Esophagus muscularis mucosa (tissue), 4 donors: Measurements from ENCODE around the gene TRPM3. TPM values are rescaled to one million over a fixed set of nuclear protein-coding genes. Genes with fewer than 3 reads are reported as not detected.

ENCODE experiments used
- DNase-seq: peaks from one replicate; pipeline ENCODE4 v3.0.0-alpha.2; 2017; ENCODE audit errors: extremely low spot score
- H3K27ac ChIP-seq, 4 donors: fragments of 200-600 bp; sonication (generic); replicated peaks in 1 of 4; 1 replicate in 3 of 4; 2 replicates in 1 of 4; pipeline ENCODE4 v1.5.1; 2016 to 2019; ENCODE audit warnings: mild to moderate bottlenecking in 1 of 4
- H3K27me3 ChIP-seq, 4 donors: fragments of 200-600 bp; sonication (generic); one replicate each; pipeline versions ENCODE4 v1.5.1 to v1.6.0; 2016 to 2019
- H3K36me3 ChIP-seq, 4 donors: fragments of 200-600 bp; sonication (generic); one replicate each; pipeline ENCODE4 v1.5.1; 2016 to 2019
- H3K4me1 ChIP-seq, 4 donors: fragments of 200-600 bp; sonication (generic); one replicate each; pipeline ENCODE4 v1.5.1; 2016 to 2019
- H3K4me3 ChIP-seq, 4 donors: fragments of 200-600 bp; sonication (generic); 1 replicate in 2 of 4; 2 replicates in 2 of 4; pipeline ENCODE4 v1.5.1; 2016 to 2019; ENCODE audit warnings: mild to moderate bottlenecking in 4 of 4, moderate library complexity in 1 of 4
- H3K9me3 ChIP-seq, 4 donors: fragments of 200-600 bp; sonication (generic); 1 replicate in 3 of 4; 2 replicates in 1 of 4; pipeline ENCODE4 v1.5.1; 2016 to 2019
- EP300 ChIP-seq: sonication (generic); formaldehyde crosslinking; IDR thresholded peaks from one replicate; pipeline ENCODE4 v1.6.1; 2017; ENCODE audit warnings: antibody characterized with exemption
- POLR2A ChIP-seq: fragments of 450-650 bp; IDR thresholded peaks from one replicate; pipeline ENCODE4 v1.6.1; 2017; ENCODE audit warnings: antibody characterized with exemption, moderate library complexity, mild to moderate bottlenecking, low read depth
- POLR2AphosphoS5 ChIP-seq, 2 donors: sonication (generic); formaldehyde crosslinking; IDR thresholded peaks; one replicate each; pipeline ENCODE4 v1.6.1; 2017; ENCODE audit warnings: antibody characterized with exemption in 2 of 2
- WGBS: methylation state at CpG from one replicate; pipeline ENCODE4 v1.1.5; 2018; 5-methylcytosine and 5-hydroxymethylcytosine counted together
- intact Hi-C: fragments of 100-400 bp; cut with DNase I; formaldehyde crosslinking; loops from one replicate; pipeline ENCODE4 v1.15.1; 2023
- total RNA-seq, 4 donors: library from RNA; depleted of rRNA; stranded (reverse); fragments of >200 nt; gene quantifications; one replicate each; pipeline versions ENCODE4 v1.1.0 to v1.2.1, GENCODE V29; 2016
- TF ChIP-seq, protein P1 (sequence below), 3 experiments: fragments of 200-600 bp in 2 of 3; fragments of 450-650 bp in 1 of 3; sonication (generic) in 2 of 3; IDR thresholded peaks; one replicate each; pipeline ENCODE4 v1.5.1; 2017 to 2019; ENCODE audit warnings: antibody characterized with exemption in 3 of 3, mild to moderate bottlenecking in 2 of 3, moderate library complexity in 1 of 3

Gene TRPM3
- total RNA-seq, 4 donors from 2014 or later = 0.13 to 0.17 TPM; not detected in 2

DNA sequence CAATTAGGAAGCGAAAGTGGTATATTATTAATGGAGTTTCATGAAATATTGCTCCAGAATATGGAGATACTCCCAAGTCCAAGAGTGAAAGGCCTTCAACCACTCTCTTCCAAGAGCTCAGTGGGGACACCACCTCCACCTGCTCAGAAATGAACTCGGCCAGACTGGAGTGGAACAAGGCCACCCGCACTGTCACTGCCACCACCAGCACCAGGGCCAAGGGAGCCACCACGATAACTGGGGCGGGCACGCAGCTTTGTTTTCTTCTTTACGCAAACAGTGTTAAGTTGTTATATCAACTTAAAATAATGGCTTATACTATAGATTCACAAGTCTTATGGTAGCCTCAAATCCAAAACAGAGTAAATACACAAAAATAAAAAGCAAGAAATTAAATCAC is 204.1 kb downstream of the TRPM3 start:
- Histone ChIP-seq H3K36me3 (no peaks in the 10 kb centered on the region), H3K27me3 (no peaks in the 10 kb centered on the region), H3K27ac (no peak overlapping the region), H3K9me3 (no peaks in the 10 kb centered on the region), H3K4me1 (no peaks in the 10 kb centered on the region), H3K4me3 (no peak overlapping the region)
- intact Hi-C loops = no loop called here
- WGBS = 98% methylated on average over 7 of the region's 7 CpGs
- DNase-seq = no peak
- TF ChIP-seq, protein P1, sequence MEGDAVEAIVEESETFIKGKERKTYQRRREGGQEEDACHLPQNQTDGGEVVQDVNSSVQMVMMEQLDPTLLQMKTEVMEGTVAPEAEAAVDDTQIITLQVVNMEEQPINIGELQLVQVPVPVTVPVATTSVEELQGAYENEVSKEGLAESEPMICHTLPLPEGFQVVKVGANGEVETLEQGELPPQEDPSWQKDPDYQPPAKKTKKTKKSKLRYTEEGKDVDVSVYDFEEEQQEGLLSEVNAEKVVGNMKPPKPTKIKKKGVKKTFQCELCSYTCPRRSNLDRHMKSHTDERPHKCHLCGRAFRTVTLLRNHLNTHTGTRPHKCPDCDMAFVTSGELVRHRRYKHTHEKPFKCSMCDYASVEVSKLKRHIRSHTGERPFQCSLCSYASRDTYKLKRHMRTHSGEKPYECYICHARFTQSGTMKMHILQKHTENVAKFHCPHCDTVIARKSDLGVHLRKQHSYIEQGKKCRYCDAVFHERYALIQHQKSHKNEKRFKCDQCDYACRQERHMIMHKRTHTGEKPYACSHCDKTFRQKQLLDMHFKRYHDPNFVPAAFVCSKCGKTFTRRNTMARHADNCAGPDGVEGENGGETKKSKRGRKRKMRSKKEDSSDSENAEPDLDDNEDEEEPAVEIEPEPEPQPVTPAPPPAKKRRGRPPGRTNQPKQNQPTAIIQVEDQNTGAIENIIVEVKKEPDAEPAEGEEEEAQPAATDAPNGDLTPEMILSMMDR (IDR thresholded peaks at IDR 0.05) = no peak
- no peak for TF ChIP-seq POLR2A
- no peak for TF ChIP-seq POLR2AphosphoS5 (IDR thresholded peaks at IDR 0.05)
- TF ChIP-seq EP300 = no peak

DNA sequence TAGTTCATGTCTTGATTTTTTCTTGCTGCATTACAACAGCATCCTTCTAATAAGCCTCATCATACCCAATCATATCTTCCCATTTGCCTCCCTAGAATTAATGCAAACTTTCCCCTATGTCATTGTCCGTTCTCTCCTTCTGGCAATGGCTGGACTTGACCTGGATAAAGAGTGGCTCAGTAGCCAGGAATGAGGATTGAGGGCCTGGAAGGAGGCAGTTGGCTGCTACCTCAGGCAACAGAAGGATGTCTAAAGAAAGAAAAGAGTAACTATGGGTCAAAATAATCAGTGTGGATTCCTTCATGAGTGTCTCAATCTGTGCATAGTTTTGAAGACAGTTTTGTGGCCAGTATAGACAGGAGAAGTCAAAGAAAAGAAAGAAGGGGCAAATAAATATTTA is 209.6 kb downstream of the TRPM3 start:
- no peak overlapping the region for H3K27ac ChIP-seq
- no peaks in the 10 kb centered on the region for H3K4me1 ChIP-seq
- H3K27me3 ChIP-seq = no peaks in the 10 kb centered on the region
- H3K4me3 ChIP-seq = no peak overlapping the region
- WGBS = 73% methylated on average over 1 of the region's 1 CpG
- no peaks in the 10 kb centered on the region for H3K36me3 ChIP-seq
- no peaks in the 10 kb centered on the region for H3K9me3 ChIP-seq
- TF ChIP-seq EP300 = no peak
- TF ChIP-seq POLR2A = no peak
- TF ChIP-seq, protein P1 (IDR thresholded peaks at IDR 0.05) = no peak
- no peak for TF ChIP-seq POLR2AphosphoS5 (IDR thresholded peaks at IDR 0.05)
- intact Hi-C loops = no loop called here
- no peak for DNase-seq

DNA sequence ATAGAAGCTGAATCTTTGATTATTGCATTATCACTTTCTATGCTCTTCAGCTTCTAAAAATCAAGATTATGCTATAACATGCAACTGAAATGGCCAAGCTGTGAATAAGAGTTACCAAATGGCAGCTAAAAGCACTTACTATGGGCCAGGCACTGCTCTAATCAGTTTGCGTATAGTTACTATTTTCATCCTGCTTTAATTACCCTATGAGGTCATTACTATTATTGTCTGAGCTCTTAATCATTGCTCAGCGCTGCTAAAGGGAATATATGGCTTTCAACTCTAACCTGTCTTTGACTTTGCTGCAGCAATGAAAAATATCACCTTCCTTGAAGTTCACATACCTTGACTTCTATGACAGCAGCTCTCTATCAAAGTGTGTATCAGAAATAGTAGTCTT is 210.8 kb downstream of the TRPM3 start:
- intact Hi-C loops = no loop called here
- no peaks in the 10 kb centered on the region for H3K36me3 ChIP-seq
- no peaks in the 10 kb centered on the region for H3K4me1 ChIP-seq
- WGBS = 79% methylated on average over 2 of the region's 2 CpGs
- no peak overlapping the region for H3K4me3 ChIP-seq
- DNase-seq = no peak
- H3K9me3 ChIP-seq = no peaks in the 10 kb centered on the region
- no peaks in the 10 kb centered on the region for H3K27me3 ChIP-seq
- no peak overlapping the region for H3K27ac ChIP-seq
- TF ChIP-seq EP300 (no peak), POLR2AphosphoS5 (IDR thresholded peaks at IDR 0.05) (no peak), POLR2A (no peak)
- TF ChIP-seq, protein P1 (IDR thresholded peaks at IDR 0.05) = no peak

DNA sequence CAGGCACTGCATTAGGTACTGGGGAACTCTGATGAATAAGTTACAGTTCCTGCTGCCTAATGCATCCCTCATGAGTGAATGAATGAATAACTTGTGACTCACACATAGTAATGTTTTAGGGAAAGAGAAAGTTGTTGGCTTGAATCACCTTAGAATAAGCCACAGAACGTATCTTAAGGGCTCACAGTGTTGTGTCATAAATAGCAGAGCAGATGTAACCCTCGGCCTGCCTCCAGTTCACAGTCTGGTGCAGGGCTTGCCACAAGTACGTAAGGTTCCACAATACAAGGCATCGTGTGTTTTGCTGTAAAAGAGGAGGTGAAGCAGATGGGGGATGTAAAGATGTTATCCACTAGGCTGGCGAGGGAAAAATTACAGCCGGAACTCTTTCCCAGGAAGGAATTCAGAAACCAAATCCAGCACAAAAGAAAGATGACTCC is 218.7 kb downstream of the TRPM3 start:
- 49% methylated on average over 6 of the region's 6 CpGs for WGBS
- Histone ChIP-seq H3K36me3 (no peaks in the 10 kb centered on the region), H3K27ac (no peak overlapping the region), H3K27me3 (peaks cover 0 to 4% (median 0%) of the 10 kb centered on the region in 4 donors), H3K4me3 (no peak overlapping the region), H3K4me1 (no peaks in the 10 kb centered on the region), H3K9me3 (no peaks in the 10 kb centered on the region)
- intact Hi-C loops = no loop called here
- DNase-seq = no peak
- TF ChIP-seq EP300 (no peak), POLR2A (no peak), POLR2AphosphoS5 (IDR thresholded peaks at IDR 0.05) (no peak)
- TF ChIP-seq, protein P1 (IDR thresholded peaks at IDR 0.05) = no peak

DNA sequence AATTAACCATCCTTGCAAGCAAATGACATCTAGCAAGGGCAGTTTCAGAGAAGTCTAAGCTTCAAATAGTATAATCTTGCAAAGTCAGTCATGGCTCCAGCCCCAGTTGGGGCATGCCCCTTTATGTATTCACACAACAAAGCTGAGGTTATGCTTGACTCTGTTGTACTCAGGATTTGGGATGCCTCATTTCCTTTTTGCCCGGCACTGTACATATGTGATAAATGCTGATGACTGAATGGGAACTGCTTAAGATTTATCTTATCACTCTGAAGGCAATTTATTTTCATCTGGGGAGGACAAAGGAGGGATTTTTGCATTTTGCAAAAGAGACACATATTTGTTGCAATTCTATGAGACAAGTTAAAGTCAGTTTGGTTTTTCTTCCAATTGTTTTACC is 219.2 kb downstream of the TRPM3 start:
- no peak for DNase-seq
- Histone ChIP-seq H3K9me3 (no peaks in the 10 kb centered on the region), H3K4me3 (no peak overlapping the region), H3K4me1 (no peaks in the 10 kb centered on the region), H3K27me3 (peaks cover 0 to 4% (median 0%) of the 10 kb centered on the region in 4 donors), H3K27ac (no peak overlapping the region), H3K36me3 (no peaks in the 10 kb centered on the region)
- intact Hi-C loops = no loop called here
- 50% methylated on average over 1 of the region's 1 CpG for WGBS
- TF ChIP-seq EP300 = no peak
- no peak for TF ChIP-seq POLR2AphosphoS5 (IDR thresholded peaks at IDR 0.05)
- TF ChIP-seq POLR2A = no peak
- TF ChIP-seq, protein P1 (IDR thresholded peaks at IDR 0.05) = no peak
